H1 (cell line): ENCODE measurements around the gene UBE2D3. TPM values are rescaled to one million over a fixed set of nuclear protein-coding genes. Genes with fewer than 3 reads are reported as not detected.

Source experiments
- CTCF ChIA-PET: fragments of 300-600 bp; sonication (Branson Sonifier 250); formaldehyde crosslinking; loops from one replicate; lab custom pipeline; 2021; ENCODE audit not compliant: partially characterized antibody; lab: Charles Lee
- POLR2A ChIA-PET: fragments of 300-600 bp; sonication (Branson Sonifier 250); formaldehyde crosslinking; loops from one replicate; lab custom pipeline; 2021; ENCODE audit warnings: inconsistent platforms; ENCODE audit not compliant: partially characterized antibody; lab: Charles Lee
- DNase-seq, 2 experiments: peaks; one replicate each; pipeline versions ENCODE4 v3.0.0 to v3.0.0-alpha.2; 2010 to 2022; ENCODE audit warnings: low spot score in 2 of 2, low read depth in 1 of 2, mixed read lengths in 1 of 2
- FAIRE-seq: peaks from 2 replicates; lab custom pipeline; 2011; peaks lifted over from hg19 to GRCh38; lab: Jason Lieb, UNC
- H2AFZ ChIP-seq: 2 replicates; pipeline ENCODE4 v1.8.1; 2012; ENCODE audit warnings: low read length, inconsistent platforms
- H2AK5ac ChIP-seq: 2 replicates; pipeline ENCODE4 v1.6.1; 2013; ENCODE audit warnings: low read depth, low read length
- H2BK120ac ChIP-seq: replicated peaks from 2 replicates; pipeline ENCODE3; 2013; ENCODE audit warnings: low read depth, low read length, inconsistent platforms
- H2BK12ac ChIP-seq: 2 replicates; pipeline ENCODE4 v1.6.1; 2013; ENCODE audit warnings: low read depth, low read length
- H2BK15ac ChIP-seq: 2 replicates; pipeline ENCODE4 v1.6.1; 2013; ENCODE audit warnings: low read length
- H2BK20ac ChIP-seq: 2 replicates; pipeline ENCODE4 v1.6.1; 2013; ENCODE audit warnings: low read length
- H2BK5ac ChIP-seq: 2 replicates; pipeline ENCODE4 v1.6.1; 2013; ENCODE audit warnings: low read depth, low read length
- H3K14ac ChIP-seq: 2 replicates; pipeline ENCODE4 v1.6.1; 2013; ENCODE audit warnings: inconsistent platforms; ENCODE audit not compliant: insufficient read length
- H3K18ac ChIP-seq: 2 replicates; pipeline ENCODE4 v1.6.1; 2013; ENCODE audit warnings: low read length; ENCODE audit errors: extremely low read depth
- H3K23ac ChIP-seq: 2 replicates; pipeline ENCODE4 v1.6.1; 2013; ENCODE audit warnings: inconsistent platforms; ENCODE audit not compliant: insufficient read length
- H3K23me2 ChIP-seq: 2 replicates; pipeline ENCODE4 v1.6.1; 2013; ENCODE audit warnings: low read depth, low read length
- H3K27ac ChIP-seq: 2 replicates; pipeline ENCODE4 v1.6.1; 2011; ENCODE audit warnings: low read depth, low read length, inconsistent platforms
- H3K27me3 ChIP-seq, 4 experiments: replicated peaks in 1 of 4; 1 replicate in 1 of 4; 2 replicates in 3 of 4; pipeline versions ENCODE4 v1.6.1 to v1.8.1; 2011 to 2013; ENCODE audit warnings: low read length in 3 of 4, mild to moderate bottlenecking in 3 of 4, inconsistent platforms in 2 of 4, mixed read lengths in 2 of 4, moderate library complexity in 1 of 4; ENCODE audit not compliant: control insufficient read depth in 3 of 4, insufficient read depth in 3 of 4; ENCODE audit errors: extremely low read depth in 1 of 4
- H3K36me3 ChIP-seq, 4 experiments: 2 replicates each; pipeline versions ENCODE4 v1.6.1 to v1.8.1; 2011 to 2013; ENCODE audit warnings: mild to moderate bottlenecking in 4 of 4, low read length in 3 of 4, moderate library complexity in 2 of 4, control low read depth in 1 of 4, inconsistent platforms in 1 of 4; ENCODE audit not compliant: insufficient read depth in 4 of 4, control insufficient read depth in 2 of 4
- H3K4ac ChIP-seq: replicated peaks from 2 replicates; pipeline ENCODE3; 2013; ENCODE audit warnings: low read length, low read depth, mixed read lengths, inconsistent platforms; ENCODE audit not compliant: insufficient read length
- H3K4me1 ChIP-seq, 4 experiments: replicated peaks in 1 of 4; 1 replicate in 1 of 4; 2 replicates in 3 of 4; pipeline versions ENCODE4 v1.6.1 to v1.8.1; 2011 to 2013; ENCODE audit warnings: low read length in 3 of 4, inconsistent platforms in 2 of 4, mixed read lengths in 1 of 4; ENCODE audit not compliant: insufficient read depth in 4 of 4, control insufficient read depth in 3 of 4
- H3K4me2 ChIP-seq, 2 experiments: 2 replicates each; pipeline versions ENCODE4 v1.6.1 to v1.8.1; 2011 to 2013; ENCODE audit warnings: low read depth in 2 of 2, low read length in 2 of 2, control low read depth in 1 of 2, inconsistent platforms in 1 of 2, mild to moderate bottlenecking in 1 of 2; ENCODE audit not compliant: insufficient read depth in 1 of 2
- H3K4me3 ChIP-seq, 4 experiments: fragments of 200-600, 300-600 bp in 1 of 4; sonication (generic), shearing (Covaris generic), sonication (Bioruptor Twin) in 1 of 4; 2 replicates each; pipeline versions ENCODE4 v1.5.1 to v1.8.1; 2011 to 2016; ENCODE audit warnings: low read length in 4 of 4, low read depth in 3 of 4, control low read depth in 2 of 4, inconsistent platforms in 2 of 4, mild to moderate bottlenecking in 2 of 4, mixed read lengths in 1 of 4, moderate library complexity in 1 of 4; ENCODE audit not compliant: insufficient read depth in 2 of 4; ENCODE audit errors: extremely low read depth in 1 of 4
- H3K56ac ChIP-seq: replicated peaks from 2 replicates; pipeline ENCODE3; 2013; ENCODE audit warnings: low read depth, mild to moderate bottlenecking, mixed read lengths, low read length, inconsistent platforms; ENCODE audit not compliant: insufficient read length
- H3K79me1 ChIP-seq: 2 replicates; pipeline ENCODE4 v1.6.1; 2013; ENCODE audit warnings: low read depth, low read length, control low read depth
- H3K79me2 ChIP-seq, 2 experiments: 2 replicates each; pipeline versions ENCODE4 v1.6.1 to v1.8.1; 2012 to 2013; ENCODE audit warnings: low read length in 2 of 2, mild to moderate bottlenecking in 2 of 2, inconsistent platforms in 1 of 2; ENCODE audit not compliant: insufficient read depth in 2 of 2, control insufficient read depth in 1 of 2
- H3K9ac ChIP-seq, 4 experiments: replicated peaks in 1 of 4; 1 replicate in 1 of 4; 2 replicates in 3 of 4; pipeline versions ENCODE4 v1.6.1 to v1.8.1; 2011 to 2013; ENCODE audit warnings: low read depth in 3 of 4, low read length in 3 of 4, control low read depth in 2 of 4, mild to moderate bottlenecking in 2 of 4, moderate library complexity in 2 of 4, inconsistent platforms in 1 of 4; ENCODE audit errors: extremely low read depth in 1 of 4
- H3K9me3 ChIP-seq, 2 experiments: 2 replicates each; pipeline versions ENCODE4 v1.6.1 to v1.8.1; 2012 to 2013; ENCODE audit warnings: mild to moderate bottlenecking in 2 of 2, moderate library complexity in 2 of 2, control low read depth in 1 of 2, inconsistent platforms in 1 of 2, low read depth in 1 of 2, low read length in 1 of 2, mixed read lengths in 1 of 2; ENCODE audit not compliant: insufficient read depth in 2 of 2
- H4K20me1 ChIP-seq, 2 experiments: replicated peaks in 1 of 2; 2 replicates each; pipeline versions ENCODE3 to v1.8.1; 2011 to 2013; ENCODE audit warnings: inconsistent platforms in 2 of 2, low read length in 2 of 2, mild to moderate bottlenecking in 1 of 2; ENCODE audit not compliant: insufficient read depth in 2 of 2, control insufficient read depth in 1 of 2
- H4K5ac ChIP-seq: 2 replicates; pipeline ENCODE4 v1.6.1; 2013; ENCODE audit warnings: low read length, low read depth, mixed read lengths, inconsistent platforms; ENCODE audit not compliant: insufficient read length
- H4K8ac ChIP-seq: 2 replicates; pipeline ENCODE4 v1.8.0; 2013; ENCODE audit warnings: mild to moderate bottlenecking, moderate library complexity, low read length, inconsistent platforms; ENCODE audit not compliant: insufficient read depth; ENCODE audit errors: extremely low read depth
- H4K91ac ChIP-seq: replicated peaks from 2 replicates; pipeline ENCODE3; 2013; ENCODE audit warnings: low read length, mixed read lengths, inconsistent platforms; ENCODE audit not compliant: insufficient read length
- CEBPB ChIP-seq: IDR thresholded peaks from 2 replicates; pipeline ENCODE4 v1.6.1; 2012; ENCODE audit warnings: low read depth, low read length
- EGR1 ChIP-seq: IDR thresholded peaks from 2 replicates; pipeline ENCODE4 v1.6.1; 2011; ENCODE audit warnings: low read depth, low read length, borderline replicate concordance
- GABPA ChIP-seq: IDR thresholded peaks from 2 replicates; pipeline ENCODE4 v1.6.1; 2011; ENCODE audit warnings: mild to moderate bottlenecking, low read length, moderate library complexity, borderline replicate concordance; ENCODE audit not compliant: insufficient read depth
- GTF2F1 ChIP-seq: IDR thresholded peaks from 2 replicates; pipeline ENCODE4 v1.6.1; 2012; ENCODE audit warnings: low read depth, low read length, improper control_type of control experiment, borderline replicate concordance
- HDAC6 ChIP-seq: IDR thresholded peaks from one replicate; pipeline ENCODE4 v1.7.1; 2012; ENCODE audit warnings: low read depth, mild to moderate bottlenecking, inconsistent platforms, low read length, moderate library complexity
- SRF ChIP-seq: IDR thresholded peaks from 2 replicates; pipeline ENCODE4 v1.6.1; 2011; ENCODE audit warnings: mild to moderate bottlenecking, low read depth, low read length, moderate library complexity
- SUZ12 ChIP-seq: fragments of 200-600 bp; sonication (generic); IDR thresholded peaks from 2 replicates; pipeline ENCODE4 v1.6.1; 2012; ENCODE audit warnings: mild to moderate bottlenecking, inconsistent platforms, low read length, moderate library complexity, mixed read lengths
- TBP ChIP-seq: IDR thresholded peaks from 2 replicates; pipeline ENCODE4 v1.6.1; 2011; ENCODE audit warnings: low read depth, low read length, improper control_type of control experiment
- WGBS, 2 experiments: shearing (Covaris generic) in 1 of 2; methylation state at CpG; one replicate each; pipeline versions ENCODE4 v1.1.6 to v1.1.7; 2013 to 2015; ENCODE audit warnings: low lambda C conversion rate in 2 of 2, mixed read lengths in 2 of 2, inconsistent platforms in 1 of 2, low coverage in 1 of 2, missing lambda C conversion rate in 1 of 2; ENCODE audit not compliant: insufficient replicate concordance in 2 of 2, insufficient coverage in 1 of 2, insufficient read length in 1 of 2; ENCODE audit errors: extremely low coverage in 1 of 2, missing lambda C conversion rate in 1 of 2; 5-methylcytosine and 5-hydroxymethylcytosine counted together
- long read RNA-seq, 2 experiments: library from RNA in 1 of 2; library from capped mRNA in 1 of 2; stranded (forward); transcript quantifications; one replicate each; pipeline ENCODE4 v2.0.0, GENCODE V29; 2021; ENCODE audit warnings: inconsistent platforms in 1 of 2
- polyA minus RNA-seq, 3 experiments: library from RNA; depleted of rRNA, polyadenylated mRNA; stranded (reverse); fragments of >200 nt; gene quantifications; 1 replicate in 2 of 3; 2 replicates in 1 of 3; pipeline ENCODE4 v1.2.3, GENCODE V29; 2011
- polyA plus RNA-seq, 7 experiments: library from polyadenylated mRNA; depleted of rRNA in 3 of 7; stranded (reverse) in 5 of 7; unstranded in 2 of 7; fragments of >200 nt in 5 of 7; fragments of 200-250 nt in 2 of 7; gene quantifications; 1 replicate in 5 of 7; 2 replicates in 1 of 7; 4 replicates in 1 of 7; pipeline versions ENCODE4 v1.2.1 to v1.2.3, GENCODE V29; 2011 to 2013; ENCODE audit warnings: missing spikeins in 2 of 7, mixed read lengths in 2 of 7
- total RNA-seq: library from RNA; stranded (reverse); fragmentation: NEBNext Ultra II Directional; extraction: Animal tissue kit (Norgen Biotek cat#: 25700); gene quantifications from 2 replicates; pipeline ENCODE4 v1.2.1, GENCODE V29; 2021

Gene UBE2D3
- total RNA-seq (377 and 396 TPM in 2 replicates), polyA plus RNA-seq (2011; rRNA removed) (411 and 544 TPM in 2 replicates), polyA minus RNA-seq (2011; rRNA and poly(A)+ RNA removed) (311 and 443 TPM in 2 replicates)
- 375 TPM for polyA plus RNA-seq (2011; cell fraction: cytosol; rRNA removed)
- polyA plus RNA-seq (2011; cell fraction: nucleus; rRNA removed): 271 TPM
- polyA plus RNA-seq (2012, experiment 1 of 2): 300 to 381 TPM (median 334 TPM) in 4 replicates
- polyA plus RNA-seq (2012, experiment 2 of 2): 81.7 TPM
- polyA plus RNA-seq (2013, experiment 1 of 2): 498 TPM
- polyA plus RNA-seq (2013, experiment 2 of 2): 510 TPM
- 320 TPM for polyA minus RNA-seq (2011; cell fraction: cytosol; rRNA and poly(A)+ RNA removed)
- polyA minus RNA-seq (2011; cell fraction: nucleus; rRNA and poly(A)+ RNA removed): 263 TPM
- long read RNA-seq, experiment 1, partial matches to known transcripts: 160 of 314 reads
- long read RNA-seq, experiment 1, other reads (novel, unspliced or antisense): 154 of 314 reads
- long read RNA-seq, experiment 2, transcript UBE2D3-208 (8 exons, 2,227 nt): major isoform, 28 of 110 reads
- long read RNA-seq, experiment 2, transcript UBE2D3-210 (8 exons, 3,990 nt): minor isoform, 14 of 110 reads
- long read RNA-seq, experiment 2, transcript UBE2D3-207 (8 exons, 2,368 nt): minor isoform, 27 of 110 reads
- long read RNA-seq, experiment 2, partial matches to known transcripts: 23 of 110 reads
- long read RNA-seq, experiment 2, other reads (novel, unspliced or antisense): 10 of 110 reads

DNA sequence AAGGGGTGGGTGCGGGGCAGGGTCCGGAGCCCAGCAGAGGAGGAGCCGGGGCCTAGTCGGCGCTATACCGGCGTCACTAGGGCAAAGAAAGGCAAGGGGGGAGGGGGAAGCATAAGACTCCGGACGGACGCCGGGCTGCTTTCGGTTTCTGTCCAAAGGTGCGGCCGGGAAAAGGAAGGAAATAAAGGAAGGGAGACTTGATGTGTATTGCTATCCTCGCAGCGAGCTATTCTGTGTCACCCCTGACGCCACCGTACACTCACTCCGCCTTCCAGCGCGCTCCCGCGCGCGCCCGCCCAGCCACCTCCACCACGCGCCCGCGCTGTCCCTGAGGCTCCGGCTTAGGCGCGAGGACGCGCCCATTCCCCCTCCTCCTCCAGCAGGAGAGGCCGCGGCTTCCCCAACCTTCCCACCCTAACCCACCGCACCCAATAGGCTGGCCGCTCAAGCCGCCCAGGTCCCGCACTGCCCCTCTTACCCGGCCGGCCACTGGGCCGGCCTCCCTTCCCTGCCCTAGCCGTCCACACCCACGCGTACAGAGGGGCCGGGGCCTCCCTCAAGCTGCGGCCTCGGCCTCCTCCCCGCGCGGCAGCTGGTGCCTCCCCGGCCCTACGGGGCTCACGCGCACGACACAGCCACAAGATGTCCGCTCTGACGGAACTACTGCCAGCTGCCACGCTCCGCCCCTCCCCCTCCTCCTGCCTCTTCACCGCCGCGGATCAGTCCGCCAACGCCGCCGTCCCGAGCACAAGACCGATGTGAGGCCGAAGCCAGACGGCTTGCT lies at the start of gene UBE2D3:
TSS of gene UBE2D3 (minus strand) at position 662 of the 784 bp plus-strand sequence. CDS start 1,043 bp downstream, outside the sequence.
- H3K18ac ChIP-seq: peak within 1 kb of the TSS; percentile 98
- 1% methylated on average over 59 of the region's 73 CpGs; no CpG with 5 or more reads in 1 of the 2 experiments for WGBS, 2 experiments
- H2BK15ac ChIP-seq: no peak within 1 kb of the TSS
- no peak within 1 kb of the TSS for H2BK20ac ChIP-seq
- H2BK120ac ChIP-seq: peak within 1 kb of the TSS; percentile 86
- peak within 1 kb of the TSS; percentile 86 for H2BK12ac ChIP-seq
- H3K27ac ChIP-seq: peak within 1 kb of the TSS; percentile 98
- FAIRE-seq (no peak), DNase-seq (peak; percentile 71 to 92)
- ChIA-PET POLR2A (interaction anchor here (0.7 to 8.2 kb wide), 44 partner anchors 9 to 482 kb away, joined by 3 to 162 read pairs (median 6); partner anchors contain the start of genes CISD2, MANBA, SLC39A8 and SLC9B1), CTCF (interaction anchor here (0.9 to 1.8 kb wide), 3 partner anchors 10 to 15 kb away, joined by 3 to 7 read pairs (median 5); no protein-coding TSS in a partner anchor)
- H3K4me2 ChIP-seq: peak within 1 kb of the TSS; percentile 80 to 84
- H3K56ac ChIP-seq: peak within 1 kb of the TSS; percentile 90
- H3K23ac ChIP-seq: no peak within 1 kb of the TSS
- H3K4me1 ChIP-seq: peaks cover 0 to 17% (median 9%) of the 10 kb centered on the region in 4 experiments; a peak in 5 of 7 replicates
- H2BK5ac ChIP-seq: peak within 1 kb of the TSS; percentile 98
- peaks cover 36 to 65% of the 10 kb centered on the region in 2 experiments for H3K79me2 ChIP-seq
- no peak within 1 kb of the TSS; the same call in 1 of the 2 replicates for H2AFZ ChIP-seq
- peaks cover 0 to 28% (median 0%) of the 10 kb centered on the region in 4 experiments; a peak in 2 of 8 replicates for H3K36me3 ChIP-seq
- H3K9ac ChIP-seq: peak within 1 kb of the TSS; percentile 94 to 99 (median 96)
- H3K14ac ChIP-seq: no peak within 1 kb of the TSS
- H4K8ac ChIP-seq: peak within 1 kb of the TSS; percentile 97
- no peaks in the 10 kb centered on the region for H3K9me3 ChIP-seq
- peak within 1 kb of the TSS; percentile 95 for H4K5ac ChIP-seq
- peaks cover 7 to 14% of the 10 kb centered on the region in 2 experiments for H4K20me1 ChIP-seq
- peak within 1 kb of the TSS; percentile 94 for H4K91ac ChIP-seq
- H3K4ac ChIP-seq: peak within 1 kb of the TSS; percentile 95
- H2AK5ac ChIP-seq: no peak within 1 kb of the TSS
- no peaks in the 10 kb centered on the region for H3K27me3 ChIP-seq
- no peaks in the 10 kb centered on the region for H3K79me1 ChIP-seq
- H3K23me2 ChIP-seq: 0 out of 2 replicates have a peak, but pooled peaks cover 3% of the 10 kb centered on the region
- peak within 1 kb of the TSS; percentile 85 to 98 (median 94) for H3K4me3 ChIP-seq
- TF ChIP-seq SUZ12 (no peak), SRF (no peak), EGR1 (peak; percentile 35; the same call in 1 of the 2 replicates), TBP (peak; percentile 83), CEBPB (no peak), GABPA (no peak), GTF2F1 (no peak), HDAC6 (no peak)
